ENCODE results near the gene TLDC2.

TLDC2 gene

GRCh38 chr20:36881331-36881730 is 5.4 kb downstream of the TLDC2 start:
- peaks cover 0 to 3% (median 0%) of the 10 kb centered on the region in 5 donors for H3K9me3 ChIP-seq (ENCODE audit: control insufficient read depth in 5 of 5, low read length in 5 of 5)
- peaks cover 0 to 3% (median 2%) of the 10 kb centered on the region in 5 donors for H3K4me1 ChIP-seq (ENCODE audit: control insufficient read depth in 5 of 5, insufficient read depth in 5 of 5, low read length in 5 of 5)
- H3K27me3 ChIP-seq (ENCODE audit: control insufficient read depth in 5 of 5, insufficient read depth in 4 of 5, low read length in 5 of 5), result no peaks in the 10 kb centered on the region
- H3K36me3 ChIP-seq (ENCODE audit: control insufficient read depth in 5 of 5, insufficient read depth in 5 of 5, low read length in 5 of 5), result peaks cover 0 to 2% (median 0%) of the 10 kb centered on the region in 5 donors
- H3K9ac ChIP-seq (ENCODE audit: low read length in 5 of 5), result no peak overlapping the region
- no peak overlapping the region for H3K27ac ChIP-seq (ENCODE audit: low read depth, low read length)
- no peak overlapping the region for H3K4me3 ChIP-seq (ENCODE audit: low read depth in 1 of 5, low read length in 5 of 5)

GRCh38 chr20:36881888-36882287 is 6.0 kb downstream of the TLDC2 start:
- H3K4me1 ChIP-seq (ENCODE audit: control insufficient read depth in 5 of 5, insufficient read depth in 5 of 5, low read length in 5 of 5), result peaks cover under 1 to 6% (median 4%) of the 10 kb centered on the region in 5 donors
- no peak overlapping the region for H3K9ac ChIP-seq (ENCODE audit: low read length in 5 of 5)
- no peak overlapping the region for H3K27ac ChIP-seq (ENCODE audit: low read depth, low read length)
- no peaks in the 10 kb centered on the region for H3K27me3 ChIP-seq (ENCODE audit: control insufficient read depth in 5 of 5, insufficient read depth in 4 of 5, low read length in 5 of 5)
- H3K36me3 ChIP-seq (ENCODE audit: control insufficient read depth in 5 of 5, insufficient read depth in 5 of 5, low read length in 5 of 5), result no peaks in the 10 kb centered on the region
- H3K4me3 ChIP-seq (ENCODE audit: low read depth in 1 of 5, low read length in 5 of 5), result no peak overlapping the region
- H3K9me3 ChIP-seq (ENCODE audit: control insufficient read depth in 5 of 5, low read length in 5 of 5), result peaks cover 0 to 3% (median 0%) of the 10 kb centered on the region in 5 donors

GRCh38 chr20:36883977-36884535 is 8.1 kb downstream of the TLDC2 start:
- H3K36me3 ChIP-seq (ENCODE audit: control insufficient read depth in 5 of 5, insufficient read depth in 5 of 5, low read length in 5 of 5), result peaks cover 0 to 2% (median 1%) of the 10 kb centered on the region in 5 donors
- H3K4me1 ChIP-seq (ENCODE audit: control insufficient read depth in 5 of 5, insufficient read depth in 5 of 5, low read length in 5 of 5), result peaks cover 4 to 18% (median 8%) of the 10 kb centered on the region in 5 donors
- H3K27ac ChIP-seq (ENCODE audit: low read depth, low read length), result no peak overlapping the region
- peaks cover 0 to 3% (median 0%) of the 10 kb centered on the region in 5 donors for H3K9me3 ChIP-seq (ENCODE audit: control insufficient read depth in 5 of 5, low read length in 5 of 5)
- H3K9ac ChIP-seq (ENCODE audit: low read length in 5 of 5), result no peak overlapping the region
- H3K27me3 ChIP-seq (ENCODE audit: control insufficient read depth in 5 of 5, insufficient read depth in 4 of 5, low read length in 5 of 5), result peaks cover 0 to 3% (median 0%) of the 10 kb centered on the region in 5 donors
- H3K4me3 ChIP-seq (ENCODE audit: low read depth in 1 of 5, low read length in 5 of 5), result no peak overlapping the region

GRCh38 chr20:36885356-36885755 is 9.4 kb downstream of the TLDC2 start:
- Histone ChIP-seq H3K36me3 (ENCODE audit: control insufficient read depth in 5 of 5, insufficient read depth in 5 of 5, low read length in 5 of 5) (peaks cover 0 to 13% (median 6%) of the 10 kb centered on the region in 5 donors), H3K9me3 (ENCODE audit: control insufficient read depth in 5 of 5, low read length in 5 of 5) (peaks cover 0 to 3% (median 0%) of the 10 kb centered on the region in 5 donors), H3K4me3 (ENCODE audit: low read depth in 1 of 5, low read length in 5 of 5) (no peak overlapping the region), H3K27me3 (ENCODE audit: control insufficient read depth in 5 of 5, insufficient read depth in 4 of 5, low read length in 5 of 5) (peaks cover 0 to 3% (median 0%) of the 10 kb centered on the region in 5 donors), H3K4me1 (ENCODE audit: control insufficient read depth in 5 of 5, insufficient read depth in 5 of 5, low read length in 5 of 5) (peaks cover 4 to 18% (median 8%) of the 10 kb centered on the region in 5 donors), H3K27ac (ENCODE audit: low read depth, low read length) (no peak overlapping the region), H3K9ac (ENCODE audit: low read length in 5 of 5) (no peak overlapping the region)

- peaks cover 4 to 18% (median 8%) of the 10 kb centered on the region in 5 donors for H3K4me1 ChIP-seq (ENCODE audit: control insufficient read depth in 5 of 5, insufficient read depth in 5 of 5, low read length in 5 of 5)
- H3K27me3 ChIP-seq (ENCODE audit: control insufficient read depth in 5 of 5, insufficient read depth in 4 of 5, low read length in 5 of 5), result peaks cover 0 to 3% (median 0%) of the 10 kb centered on the region in 5 donors
- no peak overlapping the region for H3K27ac ChIP-seq (ENCODE audit: low read depth, low read length)
- H3K36me3 ChIP-seq (ENCODE audit: control insufficient read depth in 5 of 5, insufficient read depth in 5 of 5, low read length in 5 of 5), result peaks cover 0 to 29% (median 20%) of the 10 kb centered on the region in 5 donors
- H3K9ac ChIP-seq (ENCODE audit: low read length in 5 of 5), result peak overlapping the region in 1 of 5 donors; percentile 9
- peaks cover 0 to 3% (median 0%) of the 10 kb centered on the region in 5 donors for H3K9me3 ChIP-seq (ENCODE audit: control insufficient read depth in 5 of 5, low read length in 5 of 5)
- H3K4me3 ChIP-seq (ENCODE audit: low read depth in 1 of 5, low read length in 5 of 5), result peak overlapping the region in 1 of 5 donors; percentile 21
These were observed 11.2 kb downstream of the TLDC2 start for GRCh38 chr20:36886859-36887751.

- Histone ChIP-seq H3K4me1 (ENCODE audit: control insufficient read depth in 5 of 5, insufficient read depth in 5 of 5, low read length in 5 of 5) (peaks cover 4 to 18% (median 8%) of the 10 kb centered on the region in 5 donors), H3K27me3 (ENCODE audit: control insufficient read depth in 5 of 5, insufficient read depth in 4 of 5, low read length in 5 of 5) (peaks cover 0 to 3% (median 0%) of the 10 kb centered on the region in 5 donors), H3K27ac (ENCODE audit: low read depth, low read length) (no peak overlapping the region), H3K9ac (ENCODE audit: low read length in 5 of 5) (no peak overlapping the region), H3K36me3 (ENCODE audit: control insufficient read depth in 5 of 5, insufficient read depth in 5 of 5, low read length in 5 of 5) (peaks cover 2 to 35% (median 25%) of the 10 kb centered on the region in 5 donors), H3K4me3 (ENCODE audit: low read depth in 1 of 5, low read length in 5 of 5) (no peak overlapping the region), H3K9me3 (ENCODE audit: control insufficient read depth in 5 of 5, low read length in 5 of 5) (peaks cover 0 to 3% (median 0%) of the 10 kb centered on the region in 5 donors)
These were observed 11.8 kb downstream of the TLDC2 start for GRCh38 chr20:36887752-36888090.

- H3K9ac ChIP-seq (ENCODE audit: low read length in 5 of 5), result no peak overlapping the region
- peaks cover 0 to 2% (median 0%) of the 10 kb centered on the region in 5 donors for H3K9me3 ChIP-seq (ENCODE audit: control insufficient read depth in 5 of 5, low read length in 5 of 5)
- H3K4me1 ChIP-seq (ENCODE audit: control insufficient read depth in 5 of 5, insufficient read depth in 5 of 5, low read length in 5 of 5), result peaks cover 4 to 18% (median 8%) of the 10 kb centered on the region in 5 donors
- no peak overlapping the region for H3K4me3 ChIP-seq (ENCODE audit: low read depth in 1 of 5, low read length in 5 of 5)
- peaks cover 11 to 47% (median 38%) of the 10 kb centered on the region in 5 donors for H3K36me3 ChIP-seq (ENCODE audit: control insufficient read depth in 5 of 5, insufficient read depth in 5 of 5, low read length in 5 of 5)
- peaks cover 0 to 3% (median 0%) of the 10 kb centered on the region in 5 donors for H3K27me3 ChIP-seq (ENCODE audit: control insufficient read depth in 5 of 5, insufficient read depth in 4 of 5, low read length in 5 of 5)
- no peak overlapping the region for H3K27ac ChIP-seq (ENCODE audit: low read depth, low read length)
These were observed 13.1 kb downstream of the TLDC2 start for GRCh38 chr20:36888880-36889516.

GRCh38 chr20:36890586-36890985 is 14.6 kb downstream of the TLDC2 start:
- peaks cover 11 to 57% (median 48%) of the 10 kb centered on the region in 5 donors for H3K36me3 ChIP-seq (ENCODE audit: control insufficient read depth in 5 of 5, insufficient read depth in 5 of 5, low read length in 5 of 5)
- no peak overlapping the region for H3K27ac ChIP-seq (ENCODE audit: low read depth, low read length)
- no peaks in the 10 kb centered on the region for H3K9me3 ChIP-seq (ENCODE audit: control insufficient read depth in 5 of 5, low read length in 5 of 5)
- H3K4me1 ChIP-seq (ENCODE audit: control insufficient read depth in 5 of 5, insufficient read depth in 5 of 5, low read length in 5 of 5), result peaks cover 2 to 15% (median 8%) of the 10 kb centered on the region in 5 donors
- H3K27me3 ChIP-seq (ENCODE audit: control insufficient read depth in 5 of 5, insufficient read depth in 4 of 5, low read length in 5 of 5), result peaks cover 0 to 3% (median 0%) of the 10 kb centered on the region in 5 donors
- no peak overlapping the region for H3K4me3 ChIP-seq (ENCODE audit: low read depth in 1 of 5, low read length in 5 of 5)
- H3K9ac ChIP-seq (ENCODE audit: low read length in 5 of 5), result no peak overlapping the region

GRCh38 chr20:36891211-36891610 is 15.3 kb downstream of the TLDC2 start:
- Histone ChIP-seq H3K27ac (ENCODE audit: low read depth, low read length) (no peak overlapping the region), H3K9ac (ENCODE audit: low read length in 5 of 5) (no peak overlapping the region), H3K4me3 (ENCODE audit: low read depth in 1 of 5, low read length in 5 of 5) (no peak overlapping the region), H3K27me3 (ENCODE audit: control insufficient read depth in 5 of 5, insufficient read depth in 4 of 5, low read length in 5 of 5) (peaks cover 0 to 3% (median 0%) of the 10 kb centered on the region in 5 donors), H3K4me1 (ENCODE audit: control insufficient read depth in 5 of 5, insufficient read depth in 5 of 5, low read length in 5 of 5) (peaks cover 2 to 15% (median 8%) of the 10 kb centered on the region in 5 donors), H3K9me3 (ENCODE audit: control insufficient read depth in 5 of 5, low read length in 5 of 5) (no peaks in the 10 kb centered on the region), H3K36me3 (ENCODE audit: control insufficient read depth in 5 of 5, insufficient read depth in 5 of 5, low read length in 5 of 5) (peaks cover 11 to 63% (median 52%) of the 10 kb centered on the region in 5 donors)

All from subcutaneous abdominal adipose tissue (tissue), 5 donors.